ENCODE measurements around the gene AOC3.

- TF ChIP-seq, protein P1, sequence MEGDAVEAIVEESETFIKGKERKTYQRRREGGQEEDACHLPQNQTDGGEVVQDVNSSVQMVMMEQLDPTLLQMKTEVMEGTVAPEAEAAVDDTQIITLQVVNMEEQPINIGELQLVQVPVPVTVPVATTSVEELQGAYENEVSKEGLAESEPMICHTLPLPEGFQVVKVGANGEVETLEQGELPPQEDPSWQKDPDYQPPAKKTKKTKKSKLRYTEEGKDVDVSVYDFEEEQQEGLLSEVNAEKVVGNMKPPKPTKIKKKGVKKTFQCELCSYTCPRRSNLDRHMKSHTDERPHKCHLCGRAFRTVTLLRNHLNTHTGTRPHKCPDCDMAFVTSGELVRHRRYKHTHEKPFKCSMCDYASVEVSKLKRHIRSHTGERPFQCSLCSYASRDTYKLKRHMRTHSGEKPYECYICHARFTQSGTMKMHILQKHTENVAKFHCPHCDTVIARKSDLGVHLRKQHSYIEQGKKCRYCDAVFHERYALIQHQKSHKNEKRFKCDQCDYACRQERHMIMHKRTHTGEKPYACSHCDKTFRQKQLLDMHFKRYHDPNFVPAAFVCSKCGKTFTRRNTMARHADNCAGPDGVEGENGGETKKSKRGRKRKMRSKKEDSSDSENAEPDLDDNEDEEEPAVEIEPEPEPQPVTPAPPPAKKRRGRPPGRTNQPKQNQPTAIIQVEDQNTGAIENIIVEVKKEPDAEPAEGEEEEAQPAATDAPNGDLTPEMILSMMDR (IDR thresholded peaks at IDR 0.05), result no peak
- no peak for TF ChIP-seq POLR2A (IDR thresholded peaks at IDR 0.05)
Measured at GRCh38 chr17:42878123-42878880, 27.3 kb downstream of the AOC3 start.

All from esophagus squamous epithelium (tissue), 4 donors.